Uterus (tissue), 4 donors: ENCODE data around the gene RXYLT1. TPM values are rescaled to one million over a fixed set of nuclear protein-coding genes. Genes with fewer than 3 reads are reported as not detected.
A peak's percentile ranks its signal among the peaks of the same experiment; 100 is the strongest.

ENCODE experiments used
- DNase-seq, 2 donors: peaks; one replicate each; pipeline ENCODE4 v3.0.0-alpha.2; 2019 to 2020
- H3K27ac ChIP-seq, 2 donors: fragments of 200-600 bp; sonication (generic); 1 replicate in 1 of 2; 2 replicates in 1 of 2; pipeline ENCODE4 v1.5.1; 2016 to 2018
- H3K27me3 ChIP-seq, 2 donors: fragments of 200-600 bp; sonication (generic); one replicate each; pipeline ENCODE4 v1.5.1; 2018 to 2019; ENCODE audit warnings: control low read depth in 1 of 2
- H3K36me3 ChIP-seq, 2 donors: fragments of 200-600 bp; sonication (generic); one replicate each; pipeline ENCODE4 v1.5.1; 2019; ENCODE audit warnings: control low read depth in 1 of 2
- H3K4me1 ChIP-seq, 2 donors: fragments of 200-600 bp; sonication (generic); one replicate each; pipeline ENCODE4 v1.5.1; 2018 to 2019; ENCODE audit warnings: control low read depth in 1 of 2
- H3K4me3 ChIP-seq, 2 donors: fragments of 200-600 bp; sonication (generic); 1 replicate in 1 of 2; 2 replicates in 1 of 2; pipeline ENCODE4 v1.5.1; 2018 to 2019; ENCODE audit warnings: mild to moderate bottlenecking in 1 of 2
- H3K9me3 ChIP-seq, 2 donors: fragments of 200-600 bp; sonication (generic); one replicate each; pipeline ENCODE4 v1.5.1; 2019; ENCODE audit warnings: control low read depth in 1 of 2
- POLR2A ChIP-seq, 2 donors: fragments of 450-650 bp; IDR thresholded peaks; one replicate each; pipeline ENCODE4 v1.6.1; 2016; ENCODE audit warnings: antibody characterized with exemption in 2 of 2, mild to moderate bottlenecking in 1 of 2, moderate library complexity in 1 of 2
- intact Hi-C: fragments of 100-400 bp; cut with DNase I; formaldehyde crosslinking; loops from one replicate; pipeline ENCODE4 v1.15.1; 2023; ENCODE audit warnings: low total_unique reads
- total RNA-seq, 4 donors: library from RNA; depleted of rRNA in 3 of 4; stranded (reverse); fragments of >200 nt in 3 of 4; gene quantifications; one replicate each; pipeline versions ENCODE4 v1.1.0 to v1.2.4, GENCODE V29; 2014 to 2023
- TF ChIP-seq, protein P1 (sequence below), 4 experiments: fragments of 200-600 bp in 2 of 4; fragments of 450-650 bp in 2 of 4; sonication (generic) in 2 of 4; IDR thresholded peaks; one replicate each; pipeline ENCODE4 v1.5.1; 2016 to 2019; ENCODE audit warnings: antibody characterized with exemption in 4 of 4, mild to moderate bottlenecking in 2 of 4, moderate library complexity in 1 of 4
- donor health status: DM: yes; HTN: yes; CAD: no.

Gene RXYLT1
- total RNA-seq, 4 donors from 2014 or later, result 2.0 to 24.2 (median 16.3) TPM

DNA sequence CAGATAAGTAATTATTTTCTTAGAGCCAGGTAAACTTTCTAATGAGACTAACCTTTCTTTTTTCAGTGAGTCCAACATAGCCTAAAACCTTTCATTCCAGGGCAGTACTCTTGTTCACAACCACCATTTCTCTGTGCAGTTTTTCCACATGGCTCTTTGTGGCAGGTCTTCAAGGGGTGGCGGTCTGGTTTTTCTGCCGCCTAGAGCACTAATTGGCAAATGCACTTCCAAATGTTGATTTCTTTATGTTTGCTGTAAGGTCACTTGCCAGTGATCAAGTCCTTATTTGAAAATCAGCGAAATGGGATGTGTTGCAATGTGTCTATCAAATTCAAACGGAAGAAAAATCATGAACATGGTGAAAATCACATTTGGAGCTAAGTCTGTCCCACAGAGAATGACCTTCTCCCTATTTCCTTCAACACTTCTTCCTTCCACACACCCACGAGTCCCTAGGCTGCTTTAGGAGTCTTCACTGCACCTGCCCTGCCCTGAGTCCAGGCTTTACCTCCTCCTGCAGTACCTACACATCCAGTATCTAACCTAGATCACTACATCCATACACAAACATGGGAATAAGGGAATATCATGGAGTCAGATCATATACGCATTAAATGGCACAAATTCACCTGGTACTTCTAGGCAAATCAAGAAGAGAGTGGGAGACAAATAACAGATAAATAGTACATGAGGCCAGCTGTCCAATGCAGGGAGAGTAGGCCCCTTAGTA, 66.7 kb downstream of the RXYLT1 start:
- intact Hi-C loops, result no loop called here
- no peaks in the 10 kb centered on the region for H3K9me3 ChIP-seq
- no peaks in the 10 kb centered on the region for H3K4me1 ChIP-seq
- TF ChIP-seq POLR2A (IDR thresholded peaks at IDR 0.05), result no peak
- TF ChIP-seq, protein P1, sequence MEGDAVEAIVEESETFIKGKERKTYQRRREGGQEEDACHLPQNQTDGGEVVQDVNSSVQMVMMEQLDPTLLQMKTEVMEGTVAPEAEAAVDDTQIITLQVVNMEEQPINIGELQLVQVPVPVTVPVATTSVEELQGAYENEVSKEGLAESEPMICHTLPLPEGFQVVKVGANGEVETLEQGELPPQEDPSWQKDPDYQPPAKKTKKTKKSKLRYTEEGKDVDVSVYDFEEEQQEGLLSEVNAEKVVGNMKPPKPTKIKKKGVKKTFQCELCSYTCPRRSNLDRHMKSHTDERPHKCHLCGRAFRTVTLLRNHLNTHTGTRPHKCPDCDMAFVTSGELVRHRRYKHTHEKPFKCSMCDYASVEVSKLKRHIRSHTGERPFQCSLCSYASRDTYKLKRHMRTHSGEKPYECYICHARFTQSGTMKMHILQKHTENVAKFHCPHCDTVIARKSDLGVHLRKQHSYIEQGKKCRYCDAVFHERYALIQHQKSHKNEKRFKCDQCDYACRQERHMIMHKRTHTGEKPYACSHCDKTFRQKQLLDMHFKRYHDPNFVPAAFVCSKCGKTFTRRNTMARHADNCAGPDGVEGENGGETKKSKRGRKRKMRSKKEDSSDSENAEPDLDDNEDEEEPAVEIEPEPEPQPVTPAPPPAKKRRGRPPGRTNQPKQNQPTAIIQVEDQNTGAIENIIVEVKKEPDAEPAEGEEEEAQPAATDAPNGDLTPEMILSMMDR (IDR thresholded peaks at IDR 0.05), result no peak
- H3K27ac ChIP-seq, result no peak overlapping the region
- DNase-seq, result no peak
- no peaks in the 10 kb centered on the region for H3K27me3 ChIP-seq
- H3K4me3 ChIP-seq, result peak overlapping the region; percentile 12 to 54
- no peaks in the 10 kb centered on the region for H3K36me3 ChIP-seq

DNA sequence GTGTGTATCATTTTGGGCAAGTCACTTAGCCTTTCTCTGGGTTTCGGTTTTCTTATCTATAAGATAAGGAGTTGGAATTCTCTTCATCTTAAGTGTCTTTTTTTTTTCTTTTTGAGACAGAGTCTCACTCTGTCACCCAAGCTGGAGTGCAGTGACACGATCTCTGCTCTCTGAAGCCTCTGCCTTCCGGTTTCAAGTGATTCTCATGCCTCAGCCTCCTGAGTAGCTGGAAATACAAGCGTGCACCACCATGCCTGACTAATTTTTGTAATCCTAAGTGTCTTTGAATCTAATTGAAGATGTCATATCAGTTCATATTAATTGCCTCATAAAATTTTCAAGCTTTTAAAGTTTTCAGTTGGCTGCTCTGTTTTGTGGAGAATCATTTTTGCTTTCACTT, 68.7 kb downstream of the RXYLT1 start:
- intact Hi-C loops, result no loop called here
- DNase-seq, result no peak
- H3K27me3 ChIP-seq, result no peaks in the 10 kb centered on the region

GRCh38 chr12:63849106-63849620, 69.5 kb downstream of the RXYLT1 start:
- intact Hi-C loops, result no loop called here
- no peak overlapping the region for H3K27ac ChIP-seq
- H3K27me3 ChIP-seq, result no peaks in the 10 kb centered on the region
- no peak for DNase-seq
- H3K9me3 ChIP-seq, result no peaks in the 10 kb centered on the region
- no peak overlapping the region for H3K4me3 ChIP-seq
- no peaks in the 10 kb centered on the region for H3K4me1 ChIP-seq
- no peak for TF ChIP-seq POLR2A (IDR thresholded peaks at IDR 0.05)
- TF ChIP-seq, protein P1 (IDR thresholded peaks at IDR 0.05), result no peak
- no peaks in the 10 kb centered on the region for H3K36me3 ChIP-seq

More for the DNA sequence above, 68.7 kb downstream of the RXYLT1 start:
- H3K27ac ChIP-seq, result no peak overlapping the region
- no peak overlapping the region for H3K4me3 ChIP-seq
- H3K9me3 ChIP-seq, result no peaks in the 10 kb centered on the region
- H3K36me3 ChIP-seq, result no peaks in the 10 kb centered on the region
- TF ChIP-seq, protein P1 (IDR thresholded peaks at IDR 0.05), result no peak
- no peak for TF ChIP-seq POLR2A (IDR thresholded peaks at IDR 0.05)
- no peaks in the 10 kb centered on the region for H3K4me1 ChIP-seq

GRCh38 chr12:63849641-63850040, 69.9 kb downstream of the RXYLT1 start:
- intact Hi-C loops, result no loop called here
- H3K4me3 ChIP-seq, result no peak overlapping the region
- H3K4me1 ChIP-seq, result no peaks in the 10 kb centered on the region
- no peak for DNase-seq
- H3K27ac ChIP-seq, result no peak overlapping the region
- no peaks in the 10 kb centered on the region for H3K36me3 ChIP-seq
- H3K9me3 ChIP-seq, result no peaks in the 10 kb centered on the region
- H3K27me3 ChIP-seq, result no peaks in the 10 kb centered on the region
- TF ChIP-seq, protein P1 (IDR thresholded peaks at IDR 0.05), result no peak
- no peak for TF ChIP-seq POLR2A (IDR thresholded peaks at IDR 0.05)

DNA sequence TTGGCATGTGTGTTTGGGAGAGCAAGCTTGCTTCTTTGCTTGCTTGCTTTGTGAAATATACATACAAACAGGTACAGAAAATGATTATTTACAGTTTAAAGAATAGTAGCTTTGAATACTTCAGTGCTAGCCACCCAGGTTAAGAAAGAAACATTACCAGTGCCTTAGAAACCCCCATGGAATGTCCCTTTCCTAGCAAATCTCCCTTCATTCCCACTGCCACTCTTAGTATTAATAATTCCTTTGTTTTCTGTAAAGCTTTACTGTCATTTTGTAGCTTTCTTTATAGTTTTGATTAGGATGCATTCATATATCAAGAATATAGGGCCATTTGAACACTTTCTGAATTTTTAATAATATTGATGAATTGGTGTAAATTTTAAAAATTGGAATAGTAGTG, 74.3 kb downstream of the RXYLT1 start:
- no peaks in the 10 kb centered on the region for H3K27me3 ChIP-seq
- H3K9me3 ChIP-seq, result no peaks in the 10 kb centered on the region
- no peak overlapping the region for H3K27ac ChIP-seq
- H3K36me3 ChIP-seq, result no peaks in the 10 kb centered on the region
- DNase-seq, result no peak
- H3K4me1 ChIP-seq, result no peaks in the 10 kb centered on the region
- no peak overlapping the region for H3K4me3 ChIP-seq
- TF ChIP-seq, protein P1 (IDR thresholded peaks at IDR 0.05), result no peak
- no peak for TF ChIP-seq POLR2A (IDR thresholded peaks at IDR 0.05)
- intact Hi-C loops, result no loop called here
